GM19035 (cell line): ENCODE measurements around the gene MS4A4E.
"Not testable (repeated sequence)": the region's sequence is repeated elsewhere in the genome, so short reads cannot be mapped to it uniquely, and the experiment has no call there.

Experiments used
- ATAC-seq: cut with Tn5 transposase; IDR thresholded peaks from one replicate; pipeline ENCODE4 v1.9.1; 2021; ENCODE audit not compliant: unreplicated experiment

MS4A4E gene

GRCh38 chr11:60182541-60183330 is 60.2 kb downstream of the MS4A4E start, which contains the start of gene MS4A6A:
TSS of gene MS4A6A (minus strand) at chr11:60183083. CDS start at chr11:60181727, 1,356 bp downstream.
- no peak for ATAC-seq

GRCh38 chr11:60175860-60176275 is 67.1 kb downstream of the MS4A4E start:
- no peak for ATAC-seq

GRCh38 chr11:60172011-60172410 is 70.9 kb downstream of the MS4A4E start:
- no peak for ATAC-seq

GRCh38 chr11:60170566-60170965 is 72.4 kb downstream of the MS4A4E start:
- ATAC-seq = no peak

GRCh38 chr11:60169264-60169915 is 73.5 kb downstream of the MS4A4E start:
- no peak for ATAC-seq

- no peak for ATAC-seq
Observed at GRCh38 chr11:60168306-60168705, 74.6 kb downstream of the MS4A4E start.

GRCh38 chr11:60165951-60166350 is 77.0 kb downstream of the MS4A4E start:
- no peak for ATAC-seq

- ATAC-seq = no peak
Observed at GRCh38 chr11:60165538-60165937, 77.4 kb downstream of the MS4A4E start.

GRCh38 chr11:60164550-60165075 is 78.3 kb downstream of the MS4A4E start:
- no peak for ATAC-seq

- ATAC-seq = no peak
Observed at GRCh38 chr11:60161766-60162165, 81.2 kb downstream of the MS4A4E start.

- ATAC-seq = no peak
Observed at GRCh38 chr11:60161107-60161506, 81.8 kb downstream of the MS4A4E start.

GRCh38 chr11:60159868-60160267 is 83.1 kb downstream of the MS4A4E start:
- no peak for ATAC-seq

GRCh38 chr11:60159284-60159683 is 83.7 kb downstream of the MS4A4E start:
- ATAC-seq = no peak

- ATAC-seq = no peak
Observed at GRCh38 chr11:60158636-60159035, 84.3 kb downstream of the MS4A4E start.

GRCh38 chr11:60155931-60156330 is 87.0 kb downstream of the MS4A4E start:
- no peak for ATAC-seq

GRCh38 chr11:60152727-60153126 is 90.2 kb downstream of the MS4A4E start:
- not testable (repeated sequence) for ATAC-seq

- no peak for ATAC-seq
Observed at GRCh38 chr11:60150279-60150678, 92.7 kb downstream of the MS4A4E start.
